GM20000 (cell line): ENCODE measurements around the gene HSD17B8.

Source experiments
- DNase-seq: peaks from one replicate; pipeline ENCODE4 v3.0.0; 2012; ENCODE audit warnings: low spot score
- TF ChIP-seq, protein P1 (sequence below): IDR thresholded peaks from 2 replicates; pipeline ENCODE4 v1.5.1; 2012; ENCODE audit warnings: mild to moderate bottlenecking, control low read depth; ENCODE audit errors: extremely low read depth, missing control alignments

The HSD17B8 gene

DNA sequence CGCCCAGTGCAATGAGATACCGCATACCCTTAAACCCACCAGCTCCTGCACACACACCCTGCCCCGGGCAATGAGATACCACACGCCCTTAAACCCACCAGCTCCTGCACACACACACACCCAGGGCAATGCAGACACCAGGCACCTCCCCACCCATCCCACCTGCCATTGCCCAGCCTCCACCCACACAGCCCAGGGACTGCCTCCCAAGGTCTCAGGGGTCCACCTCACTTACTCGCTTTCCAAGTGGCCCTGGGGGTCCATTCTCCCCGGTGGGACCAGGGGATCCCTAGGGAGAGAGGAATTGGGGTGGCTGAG is 36.2 kb upstream of the HSD17B8 start:
- no peak for DNase-seq
- TF ChIP-seq, protein P1, sequence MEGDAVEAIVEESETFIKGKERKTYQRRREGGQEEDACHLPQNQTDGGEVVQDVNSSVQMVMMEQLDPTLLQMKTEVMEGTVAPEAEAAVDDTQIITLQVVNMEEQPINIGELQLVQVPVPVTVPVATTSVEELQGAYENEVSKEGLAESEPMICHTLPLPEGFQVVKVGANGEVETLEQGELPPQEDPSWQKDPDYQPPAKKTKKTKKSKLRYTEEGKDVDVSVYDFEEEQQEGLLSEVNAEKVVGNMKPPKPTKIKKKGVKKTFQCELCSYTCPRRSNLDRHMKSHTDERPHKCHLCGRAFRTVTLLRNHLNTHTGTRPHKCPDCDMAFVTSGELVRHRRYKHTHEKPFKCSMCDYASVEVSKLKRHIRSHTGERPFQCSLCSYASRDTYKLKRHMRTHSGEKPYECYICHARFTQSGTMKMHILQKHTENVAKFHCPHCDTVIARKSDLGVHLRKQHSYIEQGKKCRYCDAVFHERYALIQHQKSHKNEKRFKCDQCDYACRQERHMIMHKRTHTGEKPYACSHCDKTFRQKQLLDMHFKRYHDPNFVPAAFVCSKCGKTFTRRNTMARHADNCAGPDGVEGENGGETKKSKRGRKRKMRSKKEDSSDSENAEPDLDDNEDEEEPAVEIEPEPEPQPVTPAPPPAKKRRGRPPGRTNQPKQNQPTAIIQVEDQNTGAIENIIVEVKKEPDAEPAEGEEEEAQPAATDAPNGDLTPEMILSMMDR, result no peak

DNA sequence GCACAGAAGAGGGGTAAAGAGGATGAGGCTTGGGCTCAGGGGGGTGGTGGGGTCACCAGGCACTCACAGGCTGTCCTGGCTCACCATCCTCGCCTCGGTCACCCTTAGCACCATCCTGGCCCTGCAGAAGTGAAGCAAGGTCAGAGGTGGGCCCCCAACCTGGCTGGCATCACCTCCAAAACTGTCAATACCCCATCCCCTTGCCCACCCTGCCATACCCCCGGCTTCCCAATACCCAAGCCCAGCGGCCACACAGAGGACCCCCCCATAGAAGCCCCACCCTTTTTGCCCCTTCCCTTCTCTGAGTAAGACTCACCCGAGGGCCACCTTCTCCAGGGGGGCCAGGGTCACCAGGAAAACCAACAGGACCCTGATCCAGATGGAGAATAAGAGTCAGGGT is 35.8 kb upstream of the HSD17B8 start:
- TF ChIP-seq, protein P1, result no peak
- DNase-seq, result no peak

DNA sequence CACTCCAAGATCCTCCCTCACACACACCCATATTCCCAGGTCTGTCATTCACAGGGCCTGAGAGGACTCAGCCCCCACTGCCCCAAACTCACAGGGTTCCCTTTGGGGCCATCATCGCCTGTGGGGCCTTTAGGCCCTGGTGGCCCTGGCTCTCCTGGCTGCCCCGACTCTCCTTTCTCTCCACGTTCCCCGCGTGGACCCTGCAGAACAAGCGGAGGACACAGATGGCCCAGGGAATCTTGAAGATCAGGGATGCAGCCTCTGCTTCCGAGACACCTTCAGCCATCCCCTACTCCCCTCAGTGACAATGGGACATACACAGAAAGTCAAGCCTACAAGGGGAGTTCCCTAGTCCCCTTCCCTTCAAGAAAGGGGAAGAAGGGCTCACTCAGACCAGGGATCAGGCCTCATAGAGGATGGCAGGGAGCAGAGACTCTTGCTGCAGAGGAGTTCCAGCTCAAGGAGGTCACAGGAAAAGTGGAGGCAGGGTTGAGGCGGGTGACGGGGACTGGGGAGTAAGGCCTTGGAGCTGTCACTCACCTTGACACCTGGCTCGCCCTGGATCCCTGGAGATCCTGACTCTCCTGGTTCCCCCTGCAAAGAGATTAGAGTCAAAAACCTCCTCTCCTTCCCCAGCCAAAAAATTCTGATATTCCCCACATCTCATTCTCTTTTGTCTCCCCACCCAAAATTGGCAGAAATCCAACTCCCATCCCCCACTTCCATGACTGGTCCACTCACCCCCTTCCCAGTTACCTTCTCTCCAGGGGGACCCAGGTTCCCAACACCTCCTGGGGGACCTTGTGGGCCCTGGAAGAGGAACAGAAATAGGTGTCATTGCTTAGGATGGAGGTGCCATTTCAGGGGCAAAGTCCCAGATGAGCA is 34.9 kb upstream of the HSD17B8 start:
- DNase-seq, result no peak
- TF ChIP-seq, protein P1, result no peak

DNA sequence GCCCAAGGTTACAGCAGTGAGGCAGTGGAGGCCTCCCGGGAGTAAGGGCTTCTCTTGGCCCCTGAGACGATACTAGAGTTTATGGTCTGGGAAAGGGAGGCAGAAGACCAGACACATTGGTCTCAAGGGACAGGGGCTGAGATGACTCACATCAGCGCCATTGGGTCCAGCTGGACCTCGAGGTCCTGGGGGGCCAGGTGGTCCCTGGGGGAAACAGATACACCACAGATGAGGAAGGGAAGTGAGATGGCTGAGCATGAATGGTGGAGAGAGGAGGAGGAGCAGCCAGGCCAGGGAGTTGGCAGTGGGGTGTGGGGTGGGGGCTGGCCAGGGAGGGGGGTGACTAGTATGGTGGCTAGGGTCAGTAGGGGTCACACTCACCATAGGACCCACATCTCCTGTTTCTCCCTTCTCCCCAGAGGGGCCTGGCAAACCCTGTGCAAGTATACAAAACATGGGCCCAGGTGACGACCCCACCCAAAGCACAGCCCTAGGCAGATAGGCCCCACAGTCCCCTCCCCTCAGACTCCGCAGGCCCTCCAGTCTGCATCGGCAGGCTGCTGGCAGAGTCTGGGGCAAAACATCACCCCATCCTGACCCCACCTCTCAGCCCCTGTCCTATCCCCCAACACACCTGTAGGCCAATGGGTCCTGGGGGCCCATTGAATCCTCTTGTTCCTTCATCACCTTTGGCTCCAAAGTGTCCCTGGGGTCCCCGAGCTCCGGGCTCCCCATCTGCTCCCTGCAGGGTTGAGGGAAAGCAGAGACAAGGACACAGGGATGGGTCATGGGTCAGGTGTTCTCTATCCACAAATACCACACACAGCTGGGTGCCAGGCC is 34.1 kb upstream of the HSD17B8 start:
- no peak for DNase-seq
- TF ChIP-seq, protein P1, result no peak

DNA sequence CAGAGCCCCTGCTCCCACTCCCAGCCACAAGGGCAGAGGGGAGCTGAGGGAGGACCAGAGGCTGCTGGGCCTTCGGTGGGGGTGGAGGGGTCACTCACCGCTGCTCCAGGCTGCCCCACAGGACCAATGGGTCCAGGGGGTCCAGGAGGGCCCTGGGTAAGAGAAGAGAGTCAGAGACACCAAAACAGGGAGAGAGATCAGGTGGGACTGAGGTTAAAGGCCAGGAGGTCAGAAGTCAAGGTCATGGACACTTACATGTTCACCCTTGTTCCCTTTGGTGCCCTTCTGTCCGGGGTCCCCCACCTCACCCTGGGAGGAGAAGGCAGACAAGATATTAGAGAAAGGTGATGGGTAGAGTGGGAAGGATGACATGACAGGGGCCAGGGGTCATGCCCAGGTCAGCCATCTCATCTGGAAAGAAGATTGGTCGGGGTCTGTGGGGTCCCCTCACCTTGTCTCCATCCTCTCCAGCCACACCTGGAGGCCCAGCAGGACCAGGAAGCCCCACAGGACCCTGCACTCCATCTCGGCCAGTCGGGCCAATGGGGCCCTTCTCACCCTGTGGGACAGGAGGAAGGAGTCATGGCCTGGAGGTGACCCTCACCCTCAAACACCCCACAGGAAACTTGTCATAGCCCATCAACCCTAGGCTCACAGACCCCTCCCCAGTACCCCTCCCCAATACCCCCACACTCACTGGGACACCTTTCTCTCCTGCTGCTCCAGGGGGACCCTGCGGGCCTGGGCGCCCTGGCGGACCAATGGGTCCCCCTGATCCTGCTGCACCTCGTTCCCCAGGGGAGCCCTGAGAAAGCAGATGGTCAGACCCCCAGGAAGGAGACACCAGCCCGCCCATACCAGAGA is 33.2 kb upstream of the HSD17B8 start:
- no peak for DNase-seq
- TF ChIP-seq, protein P1, result no peak

DNA sequence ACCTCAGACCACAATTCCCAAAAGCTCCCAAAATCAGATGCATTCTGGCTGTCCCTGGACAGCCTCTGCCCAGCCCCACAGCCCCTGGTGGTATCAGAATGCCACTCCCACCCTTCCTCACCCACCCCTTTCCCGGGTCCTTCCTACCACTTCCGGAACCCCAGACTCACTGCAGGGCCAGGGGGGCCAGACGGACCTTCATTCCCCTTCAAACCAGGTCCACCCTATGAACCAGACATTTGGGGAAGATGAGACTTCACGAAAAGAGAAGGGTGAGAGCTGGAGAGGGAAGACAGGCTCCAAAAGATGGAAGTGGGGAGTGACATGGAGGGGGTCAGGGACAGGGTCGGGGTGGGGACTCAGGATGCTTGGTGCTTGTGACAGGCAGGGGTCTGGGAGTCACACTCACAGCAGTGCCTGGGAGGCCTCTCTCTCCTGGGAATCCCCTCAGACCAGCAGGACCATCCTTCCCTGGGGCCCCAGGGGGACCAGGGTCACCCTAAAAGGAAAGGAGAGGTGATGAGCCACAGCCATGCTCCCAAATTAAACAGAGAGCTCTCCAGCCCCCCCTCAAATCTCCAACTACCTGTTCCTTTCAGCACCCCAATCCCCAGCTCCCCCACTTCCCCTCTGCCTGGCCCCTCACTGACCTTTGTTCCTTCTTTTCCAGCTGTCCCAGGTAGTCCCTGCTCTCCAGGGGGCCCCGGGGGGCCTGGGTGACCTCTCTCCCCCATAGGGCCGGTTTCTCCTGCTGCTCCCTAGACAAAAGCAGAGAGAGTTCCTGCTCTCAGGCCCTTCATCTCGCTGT is 32.4 kb upstream of the HSD17B8 start:
- DNase-seq, result no peak
- TF ChIP-seq, protein P1, result no peak
